GM12878 (cell line): ENCODE measurements around the gene CLNK. TPM values are rescaled to one million over a fixed set of nuclear protein-coding genes. Genes with fewer than 3 reads are reported as not detected.

Source experiments
- ATF7 ChIP-seq: fragments of 450-650 bp; IDR thresholded peaks from 2 replicates; pipeline ENCODE4 v1.6.1; 2016; ENCODE audit warnings: low read depth, mild to moderate bottlenecking
- EP300 ChIP-seq, 2 experiments: fragments of 150-350 bp in 1 of 2; IDR thresholded peaks; 2 replicates each; pipeline ENCODE4 v1.6.1; 2011 to 2012; ENCODE audit warnings: low read depth in 2 of 2, low read length in 2 of 2, borderline replicate concordance in 1 of 2, improper control_type of control experiment in 1 of 2, inconsistent platforms in 1 of 2; ENCODE audit not compliant: control insufficient read depth in 1 of 2
- FOXK2 ChIP-seq: fragments of 450-650 bp; IDR thresholded peaks from 2 replicates; pipeline ENCODE4 v1.6.1; 2017; ENCODE audit warnings: mild to moderate bottlenecking, moderate library complexity
- GATAD2B ChIP-seq: fragments of 450-650 bp; conservative IDR thresholded peaks from 2 replicates; pipeline ENCODE4 v1.6.1; 2017; ENCODE audit warnings: low read depth, mild to moderate bottlenecking, moderate library complexity
- IKZF2 ChIP-seq, 2 experiments: fragments of 450-650 bp; IDR thresholded peaks; 2 replicates each; pipeline ENCODE4 v1.6.1; 2017; ENCODE audit warnings: mild to moderate bottlenecking in 2 of 2, moderate library complexity in 2 of 2
- KAT2A ChIP-seq: conservative IDR thresholded peaks from 2 replicates; pipeline ENCODE4 v1.6.1; 2011; ENCODE audit warnings: low read depth, low read length; ENCODE audit not compliant: control insufficient read depth
- MTA3 ChIP-seq: IDR thresholded peaks from 2 replicates; pipeline ENCODE4 v1.6.1; 2012; ENCODE audit warnings: low read length, inconsistent platforms, borderline replicate concordance
- MYB ChIP-seq: fragments of 150-350 bp; IDR thresholded peaks from 2 replicates; pipeline ENCODE4 v1.6.1; 2014; ENCODE audit warnings: mild to moderate bottlenecking, low read depth, low read length, borderline replicate concordance
- TCF12 ChIP-seq: IDR thresholded peaks from 2 replicates; pipeline ENCODE4 v1.6.1; 2011; ENCODE audit warnings: low read depth, mild to moderate bottlenecking, low read length
- YBX1 ChIP-seq: fragments of 450-650 bp; IDR thresholded peaks from 2 replicates; pipeline ENCODE4 v1.6.1; 2016; ENCODE audit warnings: antibody characterized with exemption
- ZBED1 ChIP-seq: IDR thresholded peaks from 2 replicates; pipeline ENCODE4 v1.6.1; 2016; ENCODE audit warnings: borderline replicate concordance
- ZNF24 ChIP-seq: fragments of 450-650 bp; IDR thresholded peaks from 2 replicates; pipeline ENCODE4 v1.6.1; 2017; ENCODE audit warnings: antibody characterized with exemption, mild to moderate bottlenecking
- polyA plus RNA-seq, 11 experiments: library from polyadenylated mRNA; depleted of rRNA in 4 of 11; unstranded in 6 of 11; stranded (reverse) in 5 of 11; fragments of >200 nt; fragmentation: Nextera tagmentation in 4 of 11; fragmentation: Illumina TruSeq in 1 of 11; extraction: Ambion mirVana in 4 of 11; extraction: Trizol in 1 of 11; gene quantifications; 1 replicate in 1 of 11; 2 replicates in 10 of 11; pipeline versions ENCODE4 v1.2.1 to v1.2.3, GENCODE V29; 2011 to 2016; ENCODE audit warnings: inconsistent platforms in 2 of 11, missing spikeins in 2 of 11, low read depth in 1 of 11
- total RNA-seq, 4 experiments: library from RNA; depleted of rRNA in 3 of 4; stranded (reverse); fragments of >200 nt in 3 of 4; fragmentation: Illumina TruSeq in 1 of 4; extraction: Trizol in 1 of 4; gene quantifications; 2 replicates each; pipeline versions ENCODE4 v1.2.1 to v1.2.3, GENCODE V29; 2013 to 2021
- TF ChIP-seq, protein P1 (sequence below): fragments of 450-650 bp; IDR thresholded peaks from 2 replicates; pipeline ENCODE4 v1.6.1; 2016; ENCODE audit warnings: mild to moderate bottlenecking
- TF ChIP-seq, protein P2 (sequence below): IDR thresholded peaks from 2 replicates; pipeline ENCODE4 v1.6.1; 2011; ENCODE audit warnings: borderline replicate concordance, low read depth, mild to moderate bottlenecking, moderate library complexity, mixed read lengths, low read length; ENCODE audit not compliant: insufficient read depth; ENCODE audit errors: extremely low read length

Gene CLNK
- total and polyA plus RNA-seq, 10 of the 15 experiments (the other 5 are each of a cell fraction or from before 2014, with no cell fraction given): 2.1 to 14.3 (median 2.7) TPM

DNA sequence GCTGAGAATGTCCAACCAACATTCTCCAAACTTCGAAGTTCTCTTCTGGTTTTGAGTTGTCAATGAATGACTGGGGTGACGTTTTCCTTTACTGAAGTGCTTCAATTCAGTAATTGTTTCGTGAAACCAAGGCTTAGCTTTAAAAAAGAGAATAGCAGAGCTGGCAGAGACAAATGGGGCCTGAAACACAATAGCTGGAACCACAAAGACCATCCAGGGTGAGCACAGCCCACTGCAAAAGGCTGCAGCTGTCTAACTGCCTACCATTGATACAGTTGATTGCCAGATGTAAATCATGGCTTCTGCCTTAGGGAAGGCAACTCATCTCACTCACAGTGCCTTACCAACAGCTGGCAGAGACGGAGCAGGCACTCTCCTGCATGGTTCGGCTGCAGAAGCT is 148.7 kb downstream of the CLNK start (continued):
- TF ChIP-seq, protein P1, sequence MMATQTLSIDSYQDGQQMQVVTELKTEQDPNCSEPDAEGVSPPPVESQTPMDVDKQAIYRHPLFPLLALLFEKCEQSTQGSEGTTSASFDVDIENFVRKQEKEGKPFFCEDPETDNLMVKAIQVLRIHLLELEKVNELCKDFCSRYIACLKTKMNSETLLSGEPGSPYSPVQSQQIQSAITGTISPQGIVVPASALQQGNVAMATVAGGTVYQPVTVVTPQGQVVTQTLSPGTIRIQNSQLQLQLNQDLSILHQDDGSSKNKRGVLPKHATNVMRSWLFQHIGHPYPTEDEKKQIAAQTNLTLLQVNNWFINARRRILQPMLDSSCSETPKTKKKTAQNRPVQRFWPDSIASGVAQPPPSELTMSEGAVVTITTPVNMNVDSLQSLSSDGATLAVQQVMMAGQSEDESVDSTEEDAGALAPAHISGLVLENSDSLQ: peak; percentile 89
- no peak; the same call in 1 of the 2 replicates for TF ChIP-seq TCF12
- TF ChIP-seq MTA3: no peak
- no peak for TF ChIP-seq YBX1
- peak in 1 of 2 experiments; percentile 53; a peak in 1 of 4 replicates for TF ChIP-seq EP300 (IDR thresholded peaks at IDR 0.05; ENCODE audit: borderline replicate concordance in 1 of 2, control insufficient read depth in 1 of 2, low read depth in 2 of 2, low read length in 2 of 2)
- TF ChIP-seq ZNF24: 0 out of 2 replicates have a peak, but pooled peaks have one; percentile 29
- TF ChIP-seq, protein P2, sequence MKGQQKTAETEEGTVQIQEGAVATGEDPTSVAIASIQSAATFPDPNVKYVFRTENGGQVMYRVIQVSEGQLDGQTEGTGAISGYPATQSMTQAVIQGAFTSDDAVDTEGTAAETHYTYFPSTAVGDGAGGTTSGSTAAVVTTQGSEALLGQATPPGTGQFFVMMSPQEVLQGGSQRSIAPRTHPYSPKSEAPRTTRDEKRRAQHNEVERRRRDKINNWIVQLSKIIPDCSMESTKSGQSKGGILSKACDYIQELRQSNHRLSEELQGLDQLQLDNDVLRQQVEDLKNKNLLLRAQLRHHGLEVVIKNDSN: no peak
- TF ChIP-seq ATF7: peak; percentile 79
- no peak for TF ChIP-seq MYB
- TF ChIP-seq GATAD2B: 0 out of 2 replicates have a peak, but pooled peaks have one; percentile 48
- no peak for TF ChIP-seq KAT2A
- no peak for TF ChIP-seq FOXK2
- TF ChIP-seq ZBED1: no peak
- TF ChIP-seq IKZF2 (IDR thresholded peaks at IDR 0.05): peak in 1 of 2 experiments; percentile 49; a peak in 1 of 4 replicates
- TF ChIP-seq, all 136 proteins: peak for 13
